ENCODE results near the gene SLC22A16.
"Not testable (repeated sequence)": the region's sequence is repeated elsewhere in the genome, so short reads cannot be mapped to it uniquely, and the experiment has no call there.

Gene SLC22A16

GRCh38 chr6:110520209-110520965, 44.0 kb upstream of the SLC22A16 start:
- no peak for TF ChIP-seq CTCF (IDR thresholded peaks at IDR 0.05; ENCODE audit: low read depth, low read length)
- no peak overlapping the region for H3K4me3 ChIP-seq (ENCODE audit: low read depth, low read length)
- DNase-seq (ENCODE audit: low read depth, low spot score): no peak
- in situ Hi-C loops (cut with HindIII; ENCODE audit: low sequenced_read_pairs): no loop called here

DNA sequence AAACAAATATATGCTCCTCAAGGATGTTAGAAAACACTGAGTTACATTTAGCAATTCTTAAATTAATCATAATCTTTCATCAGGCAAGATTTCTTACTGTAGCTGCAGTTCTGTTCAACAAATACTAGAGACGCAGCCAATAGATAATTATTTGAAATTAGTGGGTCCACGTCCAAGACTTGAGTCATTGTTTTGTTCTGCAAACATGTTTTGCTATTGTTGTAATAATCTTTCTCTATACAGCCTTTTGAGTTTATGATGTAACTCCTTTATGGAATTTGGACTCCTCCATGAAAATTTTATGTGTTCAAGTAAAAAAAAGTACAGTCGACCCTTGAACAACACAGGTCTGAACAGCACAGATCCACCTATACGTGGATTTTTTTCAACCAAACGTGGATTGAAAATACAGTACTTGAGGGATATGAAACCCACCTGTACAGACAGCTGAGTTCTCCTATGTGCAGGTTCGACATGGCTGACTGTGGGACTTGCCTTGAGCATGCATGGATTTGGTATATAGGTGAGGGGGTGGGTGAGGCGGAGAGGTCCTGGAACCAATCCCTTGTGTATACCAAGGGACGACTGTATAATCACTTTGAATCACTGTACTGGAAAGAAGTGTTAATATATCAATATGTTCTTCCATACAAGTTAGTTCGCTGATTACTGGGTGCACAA, 41.3 kb upstream of the SLC22A16 start:
- H3K4me3 ChIP-seq (ENCODE audit: low read depth, low read length): no peak overlapping the region
- in situ Hi-C loops (cut with HindIII; ENCODE audit: low sequenced_read_pairs): no loop called here
- DNase-seq (ENCODE audit: low read depth, low spot score): no peak
- TF ChIP-seq CTCF (IDR thresholded peaks at IDR 0.05; ENCODE audit: low read depth, low read length): no peak

DNA sequence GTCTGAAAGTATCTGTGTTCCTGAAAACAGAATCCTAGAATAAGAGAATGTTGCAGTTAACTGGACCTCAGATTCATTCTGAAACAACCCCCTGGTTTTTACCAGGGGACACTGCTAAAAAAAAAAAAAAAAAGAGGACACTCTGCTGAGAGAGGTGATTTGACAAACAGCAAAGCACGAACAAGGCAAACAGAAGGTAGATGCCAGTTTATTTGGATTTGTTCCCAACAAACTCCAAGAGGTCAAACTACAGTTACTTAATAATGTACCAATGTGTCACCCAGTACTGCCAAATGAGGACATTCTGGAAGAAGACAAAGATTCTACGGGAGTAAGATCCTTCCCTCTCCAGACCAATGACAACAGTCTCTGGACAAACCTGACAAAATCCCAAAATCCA, 40.6 kb upstream of the SLC22A16 start:
- DNase-seq (ENCODE audit: low read depth, low spot score): no peak
- TF ChIP-seq CTCF (IDR thresholded peaks at IDR 0.05; ENCODE audit: low read depth, low read length): no peak
- no peak overlapping the region for H3K4me3 ChIP-seq (ENCODE audit: low read depth, low read length)
- in situ Hi-C loops (cut with HindIII; ENCODE audit: low sequenced_read_pairs): no loop called here

- no peak for TF ChIP-seq CTCF (IDR thresholded peaks at IDR 0.05; ENCODE audit: low read depth, low read length)
- no peak overlapping the region for H3K4me3 ChIP-seq (ENCODE audit: low read depth, low read length)
- no peak for DNase-seq (ENCODE audit: low read depth, low spot score)
- in situ Hi-C loops (cut with HindIII; ENCODE audit: low sequenced_read_pairs): no loop called here
These were observed 38.4 kb upstream of the SLC22A16 start for GRCh38 chr6:110514818-110515217.

- peak; percentile 36 for DNase-seq (ENCODE audit: low read depth, low spot score)
- H3K4me3 ChIP-seq (ENCODE audit: low read depth, low read length): no peak overlapping the region
- in situ Hi-C loops (cut with HindIII; ENCODE audit: low sequenced_read_pairs): no loop called here
- TF ChIP-seq CTCF (IDR thresholded peaks at IDR 0.05; ENCODE audit: low read depth, low read length): no peak
These were observed 36.6 kb upstream of the SLC22A16 start for GRCh38 chr6:110512991-110513390.

GRCh38 chr6:110512549-110512948, 36.1 kb upstream of the SLC22A16 start:
- H3K4me3 ChIP-seq (ENCODE audit: low read depth, low read length); in situ Hi-C loops (cut with HindIII; ENCODE audit: low sequenced_read_pairs); DNase-seq (ENCODE audit: low read depth, low spot score): not testable (repeated sequence)

- in situ Hi-C loops (cut with HindIII; ENCODE audit: low sequenced_read_pairs): no loop called here
- no peak overlapping the region for H3K4me3 ChIP-seq (ENCODE audit: low read depth, low read length)
- TF ChIP-seq CTCF (IDR thresholded peaks at IDR 0.05; ENCODE audit: low read depth, low read length): no peak
- DNase-seq (ENCODE audit: low read depth, low spot score): no peak
These were observed 35.0 kb upstream of the SLC22A16 start for GRCh38 chr6:110511401-110511800.
